Peyer's patch (tissue), 4 donors: ENCODE results near the gene HHLA2. TPM values are rescaled to one million over a fixed set of nuclear protein-coding genes. Genes with fewer than 3 reads are reported as not detected.
A peak's percentile ranks its signal among the peaks of the same experiment; 100 is the strongest.
"Not testable (repeated sequence)": the region's sequence is repeated elsewhere in the genome, so short reads cannot be mapped to it uniquely, and the experiment has no call there.

ENCODE experiments used
- DNase-seq, 3 donors: peaks; one replicate each; pipeline ENCODE4 v3.0.0-alpha.2; 2017 to 2019
- H3K27ac ChIP-seq, 4 donors: fragments of 200-600 bp; sonication (generic); one replicate each; pipeline ENCODE4 v1.5.1; 2016 to 2019
- H3K27me3 ChIP-seq, 2 donors: fragments of 200-600 bp; sonication (generic); one replicate each; pipeline ENCODE4 v1.5.1; 2019
- H3K36me3 ChIP-seq, 3 donors: fragments of 200-600 bp; sonication (generic); one replicate each; pipeline ENCODE4 v1.5.1; 2016 to 2019
- H3K4me1 ChIP-seq, 4 donors: fragments of 200-600 bp; sonication (generic); one replicate each; pipeline ENCODE4 v1.5.1; 2016 to 2019
- H3K4me3 ChIP-seq, 4 donors: fragments of 200-600 bp; sonication (generic); 1 replicate in 3 of 4; 2 replicates in 1 of 4; pipeline ENCODE4 v1.5.1; 2016 to 2019; ENCODE audit warnings: mild to moderate bottlenecking in 1 of 4
- H3K9me3 ChIP-seq, 4 donors: fragments of 200-600 bp; sonication (generic); one replicate each; pipeline ENCODE4 v1.5.1; 2016 to 2019; ENCODE audit warnings: mild to moderate bottlenecking in 1 of 4
- CTCF ChIP-seq, 6 experiments: fragments of 450-650 bp in 4 of 6; fragments of 200-600 bp in 2 of 6; sonication (generic) in 1 of 6; IDR thresholded peaks; one replicate each; pipeline ENCODE4 v1.5.1; 2017 to 2019; ENCODE audit warnings: antibody characterized with exemption in 6 of 6, mild to moderate bottlenecking in 3 of 6, moderate library complexity in 1 of 6
- POLR2A ChIP-seq, 2 donors: fragments of 450-650 bp; IDR thresholded peaks; one replicate each; pipeline ENCODE4 v1.5.1; 2017; ENCODE audit warnings: antibody characterized with exemption in 2 of 2, mild to moderate bottlenecking in 2 of 2, moderate library complexity in 2 of 2
- total RNA-seq, 4 donors: library from RNA; depleted of rRNA; stranded (reverse); fragments of >200 nt; gene quantifications; one replicate each; pipeline ENCODE4 v1.1.0, GENCODE V29; 2016

The HHLA2 gene
- total RNA-seq, 4 donors from 2014 or later: 14.9 to 276 (median 145) TPM

GRCh38 chr3:108285176-108285575 lies 11.2 kb upstream of the HHLA2 start:
- no peaks in the 10 kb centered on the region for H3K4me1 ChIP-seq
- H3K9me3 ChIP-seq: no peaks in the 10 kb centered on the region
- no peaks in the 10 kb centered on the region for H3K27me3 ChIP-seq
- no peak overlapping the region for H3K4me3 ChIP-seq
- no peak for TF ChIP-seq POLR2A (IDR thresholded peaks at IDR 0.05)
- no peak for TF ChIP-seq CTCF (IDR thresholded peaks at IDR 0.05)
- H3K36me3 ChIP-seq: no peaks in the 10 kb centered on the region
- no peak overlapping the region for H3K27ac ChIP-seq
- peak in 1 of 3 donors; percentile 61 for DNase-seq

GRCh38 chr3:108287146-108287545 lies 9.2 kb upstream of the HHLA2 start:
- no peaks in the 10 kb centered on the region for H3K9me3 ChIP-seq
- H3K4me1 ChIP-seq: no peaks in the 10 kb centered on the region
- no peak overlapping the region for H3K27ac ChIP-seq
- no peaks in the 10 kb centered on the region for H3K27me3 ChIP-seq
- DNase-seq: no peak
- no peaks in the 10 kb centered on the region for H3K36me3 ChIP-seq
- no peak for TF ChIP-seq CTCF (IDR thresholded peaks at IDR 0.05)
- no peak for TF ChIP-seq POLR2A (IDR thresholded peaks at IDR 0.05)
- H3K4me3 ChIP-seq: no peak overlapping the region

- H3K36me3 ChIP-seq, H3K4me1 ChIP-seq, H3K9me3 ChIP-seq, DNase-seq, H3K4me3 ChIP-seq, H3K27me3 ChIP-seq, H3K27ac ChIP-seq: not testable (repeated sequence)
These were observed 8.2 kb upstream of the HHLA2 start for GRCh38 chr3:108288193-108288592.

- TF ChIP-seq CTCF (IDR thresholded peaks at IDR 0.05) (no peak), POLR2A (IDR thresholded peaks at IDR 0.05) (no peak)
- H3K27ac ChIP-seq: no peak overlapping the region
- no peak for DNase-seq
- H3K27me3 ChIP-seq: no peaks in the 10 kb centered on the region
- H3K36me3 ChIP-seq: no peaks in the 10 kb centered on the region
- H3K9me3 ChIP-seq: no peaks in the 10 kb centered on the region
- H3K4me1 ChIP-seq: no peaks in the 10 kb centered on the region
- H3K4me3 ChIP-seq: no peak overlapping the region
These were observed 7.2 kb upstream of the HHLA2 start for GRCh38 chr3:108289159-108289558.

GRCh38 chr3:108292450-108292849 lies 3.9 kb upstream of the HHLA2 start:
- H3K9me3 ChIP-seq: no peaks in the 10 kb centered on the region
- no peaks in the 10 kb centered on the region for H3K4me1 ChIP-seq
- DNase-seq: no peak
- no peaks in the 10 kb centered on the region for H3K27me3 ChIP-seq
- TF ChIP-seq CTCF (IDR thresholded peaks at IDR 0.05) (no peak), POLR2A (IDR thresholded peaks at IDR 0.05) (no peak)
- H3K27ac ChIP-seq: no peak overlapping the region
- no peaks in the 10 kb centered on the region for H3K36me3 ChIP-seq
- H3K4me3 ChIP-seq: no peak overlapping the region

GRCh38 chr3:108292905-108293328 lies 3.4 kb upstream of the HHLA2 start:
- no peak for DNase-seq
- no peaks in the 10 kb centered on the region for H3K27me3 ChIP-seq
- H3K36me3 ChIP-seq: no peaks in the 10 kb centered on the region
- no peak for TF ChIP-seq CTCF (IDR thresholded peaks at IDR 0.05)
- H3K27ac ChIP-seq: no peak overlapping the region
- no peaks in the 10 kb centered on the region for H3K9me3 ChIP-seq
- no peaks in the 10 kb centered on the region for H3K4me1 ChIP-seq
- no peak overlapping the region for H3K4me3 ChIP-seq
